Measurements from ENCODE around the gene DPH2. TPM values are rescaled to one million over a fixed set of nuclear protein-coding genes. Genes with fewer than 3 reads are reported as not detected.

The DPH2 gene
- total and polyA plus RNA-seq, 2 of the 8 experiments (the other 6 are each of a cell fraction or from before 2014, with no cell fraction given) = 64.9 to 92.1 TPM

- Histone ChIP-seq H2AFZ (ENCODE audit: low read length) (no peak overlapping the region), H3K9ac (replicated peaks in 1 of 4; ENCODE audit: extremely low read depth in 1 of 4, low read depth in 3 of 4, low read length in 3 of 4) (no peak overlapping the region), H4K91ac (replicated peaks; ENCODE audit: insufficient read length, low read length) (no peak overlapping the region), H3K4ac (replicated peaks; ENCODE audit: insufficient read length, low read depth, low read length) (no peak overlapping the region), H3K36me3 (ENCODE audit: control insufficient read depth in 2 of 4, insufficient read depth in 4 of 4, low read length in 3 of 4) (peaks cover 2 to 31% (median 15%) of the 10 kb centered on the region in 4 experiments; a peak in 6 of 8 replicates), H3K4me3 (ENCODE audit: extremely low read depth in 1 of 4, insufficient read depth in 2 of 4, low read depth in 3 of 4, low read length in 4 of 4) (no peak overlapping the region; a peak in 1 of 8 replicates), H3K4me1 (replicated peaks in 1 of 4; ENCODE audit: control insufficient read depth in 3 of 4, insufficient read depth in 4 of 4, low read length in 3 of 4) (peaks cover 4 to 22% (median 16%) of the 10 kb centered on the region in 4 experiments), H4K8ac (ENCODE audit: extremely low read depth, insufficient read depth, low read length) (no peak overlapping the region), H3K79me1 (ENCODE audit: low read depth, low read length) (peaks cover 27% of the 10 kb centered on the region), H2BK12ac (ENCODE audit: low read depth, low read length) (no peak overlapping the region), H3K27ac (ENCODE audit: low read depth, low read length) (no peak overlapping the region), H3K23me2 (ENCODE audit: low read depth, low read length) (peaks cover 27% of the 10 kb centered on the region), H2BK20ac (ENCODE audit: low read length) (no peak overlapping the region), H3K14ac (ENCODE audit: insufficient read length) (no peak overlapping the region), H3K18ac (ENCODE audit: extremely low read depth, low read length) (no peak overlapping the region), H3K79me2 (ENCODE audit: control insufficient read depth in 1 of 2, insufficient read depth in 2 of 2, low read length in 2 of 2) (peaks cover 0 to 24% of the 10 kb centered on the region in 2 experiments; a peak in 2 of 4 replicates), H2AK5ac (ENCODE audit: low read depth, low read length) (no peak overlapping the region), H3K4me2 (ENCODE audit: insufficient read depth in 1 of 2, low read depth in 2 of 2, low read length in 2 of 2) (peak overlapping the region in 1 of 2 experiments; percentile 61; a peak in 2 of 4 replicates), H2BK15ac (ENCODE audit: low read length) (no peak overlapping the region), H4K20me1 (replicated peaks in 1 of 2; ENCODE audit: control insufficient read depth in 1 of 2, insufficient read depth in 2 of 2, low read length in 2 of 2) (peaks cover 2 to 28% of the 10 kb centered on the region in 2 experiments), H3K27me3 (replicated peaks in 1 of 4; ENCODE audit: control insufficient read depth in 3 of 4, extremely low read depth in 1 of 4, insufficient read depth in 3 of 4, low read length in 3 of 4) (no peaks in the 10 kb centered on the region), H3K56ac (replicated peaks; ENCODE audit: insufficient read length, low read depth, low read length) (no peak overlapping the region), H4K5ac (ENCODE audit: insufficient read length, low read depth, low read length) (no peak overlapping the region), H3K23ac (ENCODE audit: insufficient read length) (no peak overlapping the region), H3K9me3 (ENCODE audit: insufficient read depth in 2 of 2, low read depth in 1 of 2, low read length in 1 of 2) (no peaks in the 10 kb centered on the region), H2BK120ac (replicated peaks; ENCODE audit: low read depth, low read length) (no peak overlapping the region), H2BK5ac (ENCODE audit: low read depth, low read length) (no peak overlapping the region)
- DNase-seq (ENCODE audit: low read depth in 1 of 2, low spot score in 2 of 2) (no peak), FAIRE-seq (no peak)
- 90% methylated on average over 9 of the region's 9 CpGs; no CpG with 5 or more reads in 1 of the 2 experiments for WGBS, 2 experiments (ENCODE audit: extremely low coverage in 1 of 2, insufficient coverage in 1 of 2, insufficient read length in 1 of 2, insufficient replicate concordance in 2 of 2, low coverage in 1 of 2, low lambda C conversion rate in 2 of 2, missing lambda C conversion rate in 1 of 2)
- CTCF ChIA-PET (ENCODE audit: partially characterized antibody) = interaction anchor here (0.8 to 5.0 kb wide), 8 partner anchors 11 to 213 kb away, joined by 3 to 34 read pairs (median 4); partner anchors contain the start of genes CCDC24 and IPO13
- POLR2A ChIA-PET (ENCODE audit: partially characterized antibody) = interaction anchor here (0.7 to 12.9 kb wide), 9 partner anchors 7 to 72 kb away, joined by 3 to 189 read pairs (median 5); partner anchors contain the start of genes CCDC24 and SLC6A9
- no peak for TF ChIP-seq FOSL1 (IDR thresholded peaks at IDR 0.05; ENCODE audit: insufficient read depth, low read depth, low read length)
- no peak for TF ChIP-seq ASH2L (IDR thresholded peaks at IDR 0.05; ENCODE audit: low read length)
- no peak for TF ChIP-seq EZH2 (IDR thresholded peaks at IDR 0.05; ENCODE audit: low read depth, low read length, severe bottlenecking)
- no peak for TF ChIP-seq CTBP2 (IDR thresholded peaks at IDR 0.05; ENCODE audit: borderline replicate concordance, insufficient read depth, insufficient read length, low read length)
These were observed 7.8 kb downstream of the DPH2 start for GRCh38 chr1:43977376-43978263.

All from H1 (cell line).